Fibroblast of lung (primary cell): ENCODE data around the gene MRGPRF. TPM values are rescaled to one million over a fixed set of nuclear protein-coding genes. Genes with fewer than 3 reads are reported as not detected.
A peak's percentile ranks its signal among the peaks of the same experiment; 100 is the strongest.

ENCODE experiments used
- DNase-seq, 2 donors: peaks; one replicate each; pipeline versions ENCODE4 v3.0.0 to v3.0.0-alpha.2; 2010; ENCODE audit warnings: low read depth in 2 of 2
- H2AFZ ChIP-seq: 2 replicates; pipeline ENCODE4 v1.5.1; 2012; ENCODE audit warnings: low read length, control low read depth, inconsistent platforms
- H3K27ac ChIP-seq: 2 replicates; pipeline ENCODE4 v1.5.1; 2011; ENCODE audit warnings: low read length, control low read depth; ENCODE audit not compliant: insufficient read depth
- H3K27me3 ChIP-seq: 2 replicates; pipeline ENCODE4 v1.5.1; 2011; ENCODE audit warnings: mild to moderate bottlenecking, low read length; ENCODE audit not compliant: control insufficient read depth, insufficient read depth
- H3K36me3 ChIP-seq: 2 replicates; pipeline ENCODE4 v1.5.1; 2011; ENCODE audit warnings: low read length; ENCODE audit not compliant: control insufficient read depth, insufficient read depth
- H3K4me1 ChIP-seq: 2 replicates; pipeline ENCODE4 v1.5.1; 2011; ENCODE audit warnings: low read length; ENCODE audit not compliant: control insufficient read depth, insufficient read depth; ENCODE audit errors: extremely low read depth
- H3K4me2 ChIP-seq: 2 replicates; pipeline ENCODE4 v1.5.1; 2011; ENCODE audit warnings: low read length, control low read depth; ENCODE audit not compliant: insufficient read depth; ENCODE audit errors: extremely low read depth
- H3K4me3 ChIP-seq, 4 experiments: fragments of 200-600 bp in 1 of 4; sonication (generic) in 1 of 4; replicated peaks in 1 of 4; 2 replicates each; pipeline ENCODE4 v1.5.1; 2011 to 2016; ENCODE audit warnings: low read length in 4 of 4, low read depth in 3 of 4, mild to moderate bottlenecking in 3 of 4, control low read depth in 2 of 4, inconsistent platforms in 1 of 4, mixed read lengths in 1 of 4; ENCODE audit not compliant: insufficient read depth in 1 of 4; ENCODE audit errors: control extremely low read depth in 1 of 4
- H3K79me2 ChIP-seq: 2 replicates; pipeline ENCODE4 v1.5.1; 2012; ENCODE audit warnings: mild to moderate bottlenecking, low read length, inconsistent platforms; ENCODE audit not compliant: control insufficient read depth, insufficient read depth
- H3K9ac ChIP-seq: 2 replicates; pipeline ENCODE4 v1.5.1; 2011; ENCODE audit warnings: mild to moderate bottlenecking, low read length, control low read depth; ENCODE audit not compliant: insufficient read depth
- H3K9me3 ChIP-seq: 2 replicates; pipeline ENCODE4 v1.5.1; 2012; ENCODE audit warnings: low read depth, low read length; ENCODE audit not compliant: control insufficient read depth, insufficient read depth
- H4K20me1 ChIP-seq: 2 replicates; pipeline ENCODE4 v1.5.1; 2011; ENCODE audit warnings: low read length; ENCODE audit not compliant: control insufficient read depth, insufficient read depth; ENCODE audit errors: extremely low read depth
- EZH2 ChIP-seq: IDR thresholded peaks from 2 replicates; pipeline ENCODE4 v1.5.1; 2012; ENCODE audit warnings: low read length, control low read depth, mild to moderate bottlenecking; ENCODE audit errors: missing control alignments
- polyA plus RNA-seq, 2 donors: library from polyadenylated mRNA; depleted of rRNA in 1 of 2; stranded (reverse) in 1 of 2; unstranded in 1 of 2; fragments of >200 nt; gene quantifications; 2 replicates each; pipeline ENCODE4 v1.2.1, GENCODE V29; 2011 to 2012; ENCODE audit warnings: missing spikeins in 1 of 2
- total RNA-seq: library from RNA; depleted of rRNA; stranded (reverse); fragments of >200 nt; gene quantifications from 2 replicates; pipeline ENCODE4 v1.2.1, GENCODE V29; 2014
- TF ChIP-seq, protein P1 (sequence below), 2 donors: IDR thresholded peaks in 1 of 2; conservative IDR thresholded peaks in 1 of 2; 1 replicate in 1 of 2; 2 replicates in 1 of 2; pipeline ENCODE4 v1.5.1; 2011 to 2012; ENCODE audit warnings: low read length in 2 of 2, control low read depth in 1 of 2, inconsistent platforms in 1 of 2, low read depth in 1 of 2, mild to moderate bottlenecking in 1 of 2

Gene MRGPRF
- total and polyA plus RNA-seq, 2 donors (not counting 1 experiment from before 2014, with no cell fraction given): 84.2 to 88.1 TPM

DNA sequence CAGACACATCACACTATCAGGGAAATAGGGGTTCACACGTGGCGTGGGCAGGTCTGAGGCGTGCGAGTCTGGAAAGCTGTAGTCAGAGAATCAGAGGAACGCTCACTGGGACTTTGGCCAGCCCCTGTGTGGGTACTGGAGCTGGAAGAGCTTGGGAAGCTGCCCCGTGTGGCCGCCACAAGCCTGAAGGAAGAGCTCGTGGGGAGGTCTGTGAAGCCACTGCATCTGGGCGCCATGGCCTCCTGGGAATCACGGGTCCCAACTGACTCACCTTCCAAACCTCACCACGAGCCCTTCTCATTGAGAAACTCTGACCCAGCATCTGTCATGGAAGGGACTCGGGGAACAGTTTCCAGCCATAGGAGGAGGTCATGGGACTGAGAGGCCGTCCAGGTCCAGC, 5.9 kb upstream of the MRGPRF start:
- H3K27ac ChIP-seq: no peak overlapping the region
- no peak overlapping the region for H2AFZ ChIP-seq
- peak overlapping the region; percentile 18 for H3K4me2 ChIP-seq
- TF ChIP-seq, protein P1, sequence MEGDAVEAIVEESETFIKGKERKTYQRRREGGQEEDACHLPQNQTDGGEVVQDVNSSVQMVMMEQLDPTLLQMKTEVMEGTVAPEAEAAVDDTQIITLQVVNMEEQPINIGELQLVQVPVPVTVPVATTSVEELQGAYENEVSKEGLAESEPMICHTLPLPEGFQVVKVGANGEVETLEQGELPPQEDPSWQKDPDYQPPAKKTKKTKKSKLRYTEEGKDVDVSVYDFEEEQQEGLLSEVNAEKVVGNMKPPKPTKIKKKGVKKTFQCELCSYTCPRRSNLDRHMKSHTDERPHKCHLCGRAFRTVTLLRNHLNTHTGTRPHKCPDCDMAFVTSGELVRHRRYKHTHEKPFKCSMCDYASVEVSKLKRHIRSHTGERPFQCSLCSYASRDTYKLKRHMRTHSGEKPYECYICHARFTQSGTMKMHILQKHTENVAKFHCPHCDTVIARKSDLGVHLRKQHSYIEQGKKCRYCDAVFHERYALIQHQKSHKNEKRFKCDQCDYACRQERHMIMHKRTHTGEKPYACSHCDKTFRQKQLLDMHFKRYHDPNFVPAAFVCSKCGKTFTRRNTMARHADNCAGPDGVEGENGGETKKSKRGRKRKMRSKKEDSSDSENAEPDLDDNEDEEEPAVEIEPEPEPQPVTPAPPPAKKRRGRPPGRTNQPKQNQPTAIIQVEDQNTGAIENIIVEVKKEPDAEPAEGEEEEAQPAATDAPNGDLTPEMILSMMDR (conservative IDR thresholded peaks at IDR 0.05 in 1 of 2, IDR thresholded peaks at IDR 0.05 in 1 of 2; ENCODE audit: low read depth in 1 of 2, low read length in 2 of 2): no peak
- TF ChIP-seq EZH2: no peak
- peaks cover 8% of the 10 kb centered on the region for H3K4me1 ChIP-seq
- no peaks in the 10 kb centered on the region for H3K27me3 ChIP-seq
- H4K20me1 ChIP-seq: no peaks in the 10 kb centered on the region
- no peak overlapping the region for H3K4me3 ChIP-seq
- H3K79me2 ChIP-seq: no peaks in the 10 kb centered on the region
- H3K9ac ChIP-seq: no peak overlapping the region
- peak; percentile 56 to 82 for DNase-seq
- no peaks in the 10 kb centered on the region for H3K9me3 ChIP-seq
- H3K36me3 ChIP-seq: no peaks in the 10 kb centered on the region

DNA sequence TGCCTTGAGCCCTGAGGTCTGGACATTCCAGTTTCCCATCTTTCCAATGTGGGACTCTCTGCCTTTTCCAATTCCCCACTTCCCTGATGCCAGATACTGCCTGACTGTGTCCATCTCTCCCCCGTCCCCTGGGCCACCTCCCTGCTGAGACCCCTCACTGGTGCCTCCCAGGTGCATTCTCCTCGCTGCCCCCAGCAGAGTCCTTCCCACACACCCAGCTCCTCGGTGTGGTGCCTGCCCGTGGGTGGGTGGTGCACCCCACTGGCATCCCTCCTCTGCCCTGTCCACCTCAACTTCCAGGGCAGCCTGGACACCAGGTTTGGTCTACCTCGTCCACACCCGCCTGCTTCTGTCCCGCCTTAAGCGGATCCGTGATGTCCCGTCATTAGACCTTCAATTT, 4.9 kb upstream of the MRGPRF start:
- Histone ChIP-seq H4K20me1 (no peaks in the 10 kb centered on the region), H3K79me2 (peaks cover under 1% of the 10 kb centered on the region), H3K9ac (no peak overlapping the region), H3K27me3 (no peaks in the 10 kb centered on the region), H3K36me3 (no peaks in the 10 kb centered on the region), H3K4me1 (peaks cover 8% of the 10 kb centered on the region), H3K27ac (no peak overlapping the region), H3K4me3 (no peak overlapping the region), H3K9me3 (no peaks in the 10 kb centered on the region), H3K4me2 (no peak overlapping the region), H2AFZ (no peak overlapping the region)
- DNase-seq: no peak
- TF ChIP-seq, protein P1 (conservative IDR thresholded peaks at IDR 0.05 in 1 of 2, IDR thresholded peaks at IDR 0.05 in 1 of 2; ENCODE audit: low read depth in 1 of 2, low read length in 2 of 2): no peak
- TF ChIP-seq EZH2: no peak

DNA sequence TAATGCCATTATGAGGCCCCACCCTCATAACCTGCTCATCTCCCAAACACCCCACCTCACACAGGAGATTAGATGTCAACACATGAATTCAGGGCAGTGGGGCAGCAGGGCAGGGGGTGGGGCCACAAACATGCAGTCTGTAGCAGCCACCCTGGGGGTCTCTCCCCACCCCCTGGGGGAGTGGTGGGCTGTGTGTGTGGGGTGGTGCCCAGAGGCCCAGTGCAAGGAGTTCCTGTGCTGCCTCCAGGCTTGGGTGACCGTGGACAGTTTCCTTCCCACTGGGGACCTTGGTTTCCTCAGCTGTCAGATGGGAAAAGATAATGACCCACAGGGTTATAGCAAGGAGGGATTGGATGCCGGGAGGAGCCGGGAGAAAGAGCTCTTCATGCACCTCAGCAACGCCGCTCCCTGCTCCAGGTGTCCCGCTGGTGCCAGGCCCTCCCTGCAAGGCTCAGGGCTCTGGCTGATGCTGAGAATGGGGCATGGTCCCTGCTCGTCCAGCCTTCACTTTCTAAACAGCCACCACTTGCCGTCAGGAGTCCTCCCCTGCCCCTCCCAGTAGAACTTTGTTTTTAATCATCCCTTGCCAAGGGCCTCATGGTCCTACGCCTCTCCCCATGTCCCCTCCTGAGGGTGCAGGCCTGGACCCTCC, 2.0 kb upstream of the MRGPRF start:
- H3K36me3 ChIP-seq: peaks cover 2% of the 10 kb centered on the region
- no peak for DNase-seq
- no peak for TF ChIP-seq EZH2
- H4K20me1 ChIP-seq: no peaks in the 10 kb centered on the region
- peaks cover 28% of the 10 kb centered on the region for H3K79me2 ChIP-seq
- H3K4me3 ChIP-seq: peak overlapping the region in 1 of 4 experiments; percentile 96
- peak overlapping the region; percentile 67 for H3K4me2 ChIP-seq
- no peaks in the 10 kb centered on the region for H3K27me3 ChIP-seq
- H3K4me1 ChIP-seq: peaks cover 16% of the 10 kb centered on the region
- peak overlapping the region; percentile 52 for H3K27ac ChIP-seq
- H3K9ac ChIP-seq: no peak overlapping the region
- no peak overlapping the region for H2AFZ ChIP-seq
- no peaks in the 10 kb centered on the region for H3K9me3 ChIP-seq
